GM12892 (cell line): ENCODE data around the gene OSBPL5.

Source experiments
- POLR2A ChIP-seq: IDR thresholded peaks from 2 replicates; pipeline ENCODE4 v1.6.1; 2011; ENCODE audit warnings: low read depth, low read length, control low read depth
- POLR2AphosphoS5 ChIP-seq: IDR thresholded peaks from 2 replicates; pipeline ENCODE4 v1.6.1; 2011; ENCODE audit warnings: low read depth, low read length, control low read depth
- TAF1 ChIP-seq: IDR thresholded peaks from 2 replicates; pipeline ENCODE4 v1.6.1; 2011; ENCODE audit warnings: low read depth, mild to moderate bottlenecking, control low read depth, low read length, borderline replicate concordance

DNA sequence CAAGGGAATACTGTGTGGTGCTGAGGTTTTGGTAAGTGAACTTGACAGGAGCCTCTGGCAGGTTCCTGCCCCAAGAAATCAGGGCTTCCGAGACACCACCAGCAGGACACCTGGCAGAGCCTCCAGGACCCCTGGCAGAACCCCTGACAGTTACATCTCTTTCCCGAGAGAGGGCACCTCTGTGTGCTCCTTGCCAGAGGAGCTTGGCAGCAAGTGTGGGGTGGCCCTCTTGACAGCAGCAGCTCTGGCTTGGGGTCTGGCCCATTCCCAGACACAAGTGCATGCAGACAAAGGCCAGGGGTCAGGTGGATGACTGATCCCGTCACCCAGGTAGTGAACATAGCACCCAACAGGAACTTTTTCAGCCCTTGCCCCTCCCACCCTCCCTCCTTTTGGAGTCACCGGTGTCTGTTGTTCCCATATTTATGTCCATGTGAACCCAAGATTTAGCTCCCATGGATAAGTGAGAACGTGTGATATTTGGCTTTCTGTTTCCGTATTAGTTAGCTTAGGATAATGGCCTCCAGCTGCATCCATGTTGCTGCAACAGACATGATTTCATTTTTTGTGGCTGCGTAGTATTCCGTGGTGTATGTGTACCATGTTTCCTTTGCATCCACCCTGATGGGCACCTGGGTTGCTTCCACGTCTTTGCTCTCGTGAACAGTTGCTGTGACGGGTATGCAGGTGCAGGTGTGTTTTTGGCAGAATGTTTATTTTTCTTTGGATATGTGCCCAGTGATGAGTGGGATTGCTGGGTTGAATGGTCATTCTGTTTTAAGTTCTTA is 21.2 kb upstream of the OSBPL5 start:
- TF ChIP-seq POLR2A: no peak
- TF ChIP-seq POLR2AphosphoS5: no peak
- TF ChIP-seq TAF1: no peak
